BJ (cell line): ENCODE results near the gene MAPKAPK2. TPM values are rescaled to one million over a fixed set of nuclear protein-coding genes. Genes with fewer than 3 reads are reported as not detected.

Experiments used
- CTCF ChIA-PET: fragments of 350-600 bp; formaldehyde crosslinking; extraction: SDS; loops from one replicate; lab custom pipeline; 2021; ENCODE audit warnings: antibody characterized with exemption, inconsistent platforms; lab: Yijun Ruan, JAX
- POLR2A ChIA-PET: fragments of 300-600 bp; sonication (Branson Sonifier 250); formaldehyde crosslinking; extraction: SDS; loops from one replicate; lab custom pipeline; 2021; ENCODE audit warnings: antibody characterized with exemption; lab: Charles Lee
- DNase-seq: peaks from one replicate; pipeline ENCODE4 v3.0.0-alpha.2; 2011; ENCODE audit warnings: low read depth
- H3K27me3 ChIP-seq: 2 replicates; pipeline ENCODE4 v1.6.0; 2011; ENCODE audit warnings: low read length; ENCODE audit not compliant: control insufficient read depth, insufficient read depth
- H3K36me3 ChIP-seq: 2 replicates; pipeline ENCODE4 v1.5.1; 2011; ENCODE audit warnings: low read length; ENCODE audit not compliant: control insufficient read depth, insufficient read depth
- H3K4me3 ChIP-seq: 2 replicates; pipeline ENCODE4 v1.5.1; 2011; ENCODE audit warnings: low read depth, mild to moderate bottlenecking, control low read depth, low read length
- polyA plus RNA-seq: library from polyadenylated mRNA; depleted of rRNA; stranded (reverse); fragments of >200 nt; gene quantifications from 2 replicates; pipeline ENCODE4 v1.2.3, GENCODE V29; 2011
- TF ChIP-seq, protein P1 (sequence below): IDR thresholded peaks from 2 replicates; pipeline ENCODE4 v1.5.1; 2011; ENCODE audit warnings: low read depth, mild to moderate bottlenecking, control low read depth, inconsistent platforms, low read length, moderate library complexity; ENCODE audit not compliant: insufficient read depth

MAPKAPK2 gene
- polyA plus RNA-seq, 1 experiment = 80.1 TPM

GRCh38 chr1:206715552-206716158 lies 30.9 kb downstream of the MAPKAPK2 start:
- DNase-seq = no peak

DNA sequence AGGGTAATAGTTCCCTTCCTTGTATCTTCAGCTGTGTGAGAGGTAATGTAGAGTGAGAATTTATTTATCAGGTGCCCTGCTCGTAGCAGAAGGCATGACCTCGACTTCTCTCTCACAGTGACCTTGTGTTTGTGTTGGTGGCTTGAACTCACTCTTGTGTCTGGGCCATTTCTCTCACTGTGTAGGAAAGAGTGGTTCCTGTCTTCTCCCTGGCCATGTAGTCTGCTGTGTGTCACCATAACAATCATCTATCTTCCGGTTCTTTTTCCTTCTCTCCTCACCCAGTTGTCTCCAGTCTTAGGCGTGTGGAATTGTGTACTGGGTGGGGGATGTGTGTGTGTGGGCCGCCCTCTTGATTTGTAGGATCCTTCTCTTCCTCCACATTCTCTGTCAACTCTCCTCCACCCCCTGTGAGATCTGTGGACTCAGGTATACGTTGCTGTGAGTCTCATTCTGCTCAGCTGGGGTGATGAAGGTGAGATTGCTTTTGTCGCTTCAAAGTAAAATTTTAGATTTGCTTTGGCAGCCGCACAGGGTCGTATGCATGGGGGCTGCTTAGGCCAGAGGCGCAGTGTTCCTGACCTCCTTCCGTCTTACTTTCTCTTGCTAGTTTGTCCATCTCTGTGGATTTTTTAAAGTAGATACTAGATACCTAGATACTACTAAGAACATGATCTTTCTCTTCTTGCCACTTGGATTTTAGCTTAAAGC lies 31.6 kb downstream of the MAPKAPK2 start:
- ChIA-PET CTCF (interaction anchor here (0.9 to 5.7 kb wide), 3 partner anchors 9 to 52 kb away, joined by 3 to 37 read pairs (median 13); no protein-coding TSS in a partner anchor), POLR2A (no interaction called here)
- TF ChIP-seq, protein P1, sequence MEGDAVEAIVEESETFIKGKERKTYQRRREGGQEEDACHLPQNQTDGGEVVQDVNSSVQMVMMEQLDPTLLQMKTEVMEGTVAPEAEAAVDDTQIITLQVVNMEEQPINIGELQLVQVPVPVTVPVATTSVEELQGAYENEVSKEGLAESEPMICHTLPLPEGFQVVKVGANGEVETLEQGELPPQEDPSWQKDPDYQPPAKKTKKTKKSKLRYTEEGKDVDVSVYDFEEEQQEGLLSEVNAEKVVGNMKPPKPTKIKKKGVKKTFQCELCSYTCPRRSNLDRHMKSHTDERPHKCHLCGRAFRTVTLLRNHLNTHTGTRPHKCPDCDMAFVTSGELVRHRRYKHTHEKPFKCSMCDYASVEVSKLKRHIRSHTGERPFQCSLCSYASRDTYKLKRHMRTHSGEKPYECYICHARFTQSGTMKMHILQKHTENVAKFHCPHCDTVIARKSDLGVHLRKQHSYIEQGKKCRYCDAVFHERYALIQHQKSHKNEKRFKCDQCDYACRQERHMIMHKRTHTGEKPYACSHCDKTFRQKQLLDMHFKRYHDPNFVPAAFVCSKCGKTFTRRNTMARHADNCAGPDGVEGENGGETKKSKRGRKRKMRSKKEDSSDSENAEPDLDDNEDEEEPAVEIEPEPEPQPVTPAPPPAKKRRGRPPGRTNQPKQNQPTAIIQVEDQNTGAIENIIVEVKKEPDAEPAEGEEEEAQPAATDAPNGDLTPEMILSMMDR = no peak

More at GRCh38 chr1:206715552-206716158, 30.9 kb downstream of the MAPKAPK2 start:
- no peaks in the 10 kb centered on the region for H3K36me3 ChIP-seq
- no peak overlapping the region for H3K4me3 ChIP-seq
- CTCF ChIA-PET = interaction anchor here (0.9 to 5.7 kb wide), 6 partner anchors 10 to 197 kb away, joined by 3 to 37 read pairs (median 4); no protein-coding TSS in a partner anchor
- TF ChIP-seq, protein P1 = no peak
- no peaks in the 10 kb centered on the region for H3K27me3 ChIP-seq
- POLR2A ChIA-PET = no interaction called here

DNA sequence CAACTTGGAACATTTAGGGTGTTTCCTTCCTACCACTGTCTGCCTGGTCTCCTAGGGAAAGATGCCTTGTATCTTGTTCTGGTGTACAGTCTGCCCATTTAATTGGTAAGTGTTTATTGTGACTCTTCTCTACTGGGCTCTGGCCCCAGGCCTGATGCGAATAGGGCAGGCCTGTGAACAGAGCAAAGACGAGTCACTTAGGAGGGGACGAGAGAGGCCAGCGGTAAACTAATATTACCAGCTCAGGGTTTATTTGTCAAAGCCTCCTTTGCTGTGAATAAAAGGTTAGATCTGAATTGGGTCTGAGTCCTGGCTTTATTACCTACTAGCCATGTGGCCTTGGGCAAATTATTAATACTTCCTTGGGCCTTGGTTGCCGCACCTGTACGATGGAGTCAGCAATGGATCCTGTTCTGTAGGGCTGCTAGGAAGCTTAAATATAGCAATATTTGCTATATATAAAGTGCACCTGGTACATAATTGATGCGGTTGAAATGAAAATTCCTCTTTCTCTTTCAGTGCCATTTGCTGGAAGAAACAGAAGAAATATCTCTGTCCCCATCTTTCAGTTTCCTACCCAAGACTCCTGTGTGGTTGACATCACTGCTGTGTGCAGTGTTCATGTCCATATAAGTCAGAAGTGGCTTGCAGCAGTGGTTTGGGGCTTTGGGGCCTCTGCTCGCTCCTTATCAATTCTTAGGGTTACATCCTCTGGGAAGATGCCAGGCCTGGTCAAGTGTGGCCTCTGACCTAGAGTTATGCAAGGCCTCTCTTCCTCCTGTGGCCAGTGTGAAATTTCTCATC lies 32.4 kb downstream of the MAPKAPK2 start:
- DNase-seq = no peak
- TF ChIP-seq, protein P1 = no peak
- Histone ChIP-seq H3K27me3 (no peaks in the 10 kb centered on the region), H3K4me3 (no peak overlapping the region), H3K36me3 (no peaks in the 10 kb centered on the region)
- ChIA-PET POLR2A (no interaction called here), CTCF (interaction anchor here (5.7 kb wide), 1 partner anchor 8 kb away, joined by 37 read pairs; no protein-coding TSS in a partner anchor)

More for the DNA sequence above, 31.6 kb downstream of the MAPKAPK2 start:
- H3K4me3 ChIP-seq = no peak overlapping the region
- no peaks in the 10 kb centered on the region for H3K27me3 ChIP-seq
- H3K36me3 ChIP-seq = no peaks in the 10 kb centered on the region
- no peak for DNase-seq

DNA sequence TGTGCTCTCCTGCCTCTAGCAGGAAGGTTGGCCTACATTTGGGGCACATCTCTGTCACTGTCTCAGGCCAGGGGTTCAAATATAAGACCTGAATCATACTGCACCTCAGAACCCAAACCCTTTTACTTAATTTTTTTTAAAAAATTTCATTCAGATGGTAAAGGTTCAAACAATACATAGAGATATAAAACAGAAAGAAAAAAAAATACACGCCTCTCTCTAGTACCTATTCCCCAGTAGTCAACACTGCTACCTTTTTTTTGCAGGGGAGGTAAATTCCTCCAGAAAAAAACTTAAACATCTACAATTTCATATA lies 32.9 kb downstream of the MAPKAPK2 start:
- ChIA-PET POLR2A (no interaction called here), CTCF (interaction anchor here (5.7 kb wide), 1 partner anchor 8 kb away, joined by 37 read pairs; no protein-coding TSS in a partner anchor)
- no peaks in the 10 kb centered on the region for H3K36me3 ChIP-seq
- no peaks in the 10 kb centered on the region for H3K27me3 ChIP-seq
- DNase-seq = no peak
- no peak overlapping the region for H3K4me3 ChIP-seq
- TF ChIP-seq, protein P1 = no peak
